GM12878 (cell line): ENCODE results near the gene CREB5. TPM values are rescaled to one million over a fixed set of nuclear protein-coding genes. Genes with fewer than 3 reads are reported as not detected.

ENCODE experiments used
- ATAC-seq: fragments of 200-7000 bp; cut with Tn5 transposase; 3 replicates; pipeline ENCODE4 v1.9.1; 2020; ENCODE audit warnings: mild to moderate bottlenecking, moderate library complexity
- BruUV-seq: library from RNA; stranded (reverse); fragments of 400-500 nt; replicated peaks from 2 replicates; lab custom pipeline; 2021; lab: Mats Ljungman, UMichigan
- CTCF ChIA-PET: fragments of 300-600 bp; sonication (Branson Sonifier 250); formaldehyde crosslinking; extraction: SDS; loops from one replicate; lab custom pipeline; 2021; ENCODE audit warnings: inconsistent platforms; lab: Yijun Ruan, JAX
- POLR2A ChIA-PET: fragments of 350-600 bp; formaldehyde crosslinking; extraction: SDS; loops from one replicate; lab custom pipeline; 2021; ENCODE audit warnings: inconsistent platforms; lab: Charles Lee
- RAD21 ChIA-PET: fragments of 300-600 bp; sonication (Branson Sonifier 250); formaldehyde crosslinking; loops from one replicate; lab custom pipeline; 2023; ENCODE audit warnings: antibody characterized with exemption; ENCODE audit not compliant: unreplicated experiment; lab: Charles Lee
- SMC1A ChIA-PET: fragments of 300-600 bp; sonication (Branson Sonifier 250); formaldehyde crosslinking; loops from one replicate; lab custom pipeline; 2023; ENCODE audit not compliant: unreplicated experiment, uncharacterized antibody; lab: Charles Lee
- DNase-seq: peaks from one replicate; pipeline ENCODE4 v3.0.0-alpha.2; 2011; ENCODE audit warnings: low read depth, low spot score
- FAIRE-seq: peaks from 3 replicates; lab custom pipeline; 2011; peaks lifted over from hg19 to GRCh38; lab: Jason Lieb, UNC
- H2AFZ ChIP-seq: 2 replicates; pipeline ENCODE4 v1.6.0; 2011; ENCODE audit warnings: low read depth, low read length, control low read depth; ENCODE audit not compliant: control insufficient read depth
- H3K27ac ChIP-seq: 2 replicates; pipeline ENCODE4 v1.5.1; 2011; ENCODE audit warnings: control low read depth; ENCODE audit not compliant: control insufficient read depth, insufficient read depth
- H3K27me3 ChIP-seq, 2 experiments: replicated peaks in 1 of 2; 2 replicates each; pipeline versions ENCODE4 v1.6.0 to v1.6.1; 2011; ENCODE audit warnings: low read length in 1 of 2; ENCODE audit not compliant: control insufficient read depth in 2 of 2, insufficient read depth in 2 of 2
- H3K36me3 ChIP-seq, 2 experiments: 2 replicates each; pipeline ENCODE4 v1.5.1; 2011; ENCODE audit warnings: low read length in 1 of 2; ENCODE audit not compliant: control insufficient read depth in 2 of 2, insufficient read depth in 2 of 2
- H3K4me1 ChIP-seq: 2 replicates; pipeline ENCODE4 v1.6.1; 2011; ENCODE audit warnings: mild to moderate bottlenecking, low read length, moderate library complexity, mixed read lengths; ENCODE audit not compliant: control insufficient read depth, insufficient read depth
- H3K4me2 ChIP-seq: 2 replicates; pipeline ENCODE4 v1.6.0; 2011; ENCODE audit warnings: control low read depth; ENCODE audit not compliant: control insufficient read depth, insufficient read depth
- H3K4me3 ChIP-seq: fragments of 200-600 bp; sonication (generic); 2 replicates; pipeline ENCODE4 v1.5.1; 2016
- H3K79me2 ChIP-seq: 2 replicates; pipeline ENCODE4 v1.6.0; 2011; ENCODE audit warnings: low read length; ENCODE audit not compliant: control insufficient read depth, insufficient read depth
- H3K9ac ChIP-seq: 2 replicates; pipeline ENCODE4 v1.8.0; 2011; ENCODE audit warnings: low read length, control low read depth, mixed read lengths; ENCODE audit not compliant: control insufficient read depth, insufficient read depth
- H3K9me3 ChIP-seq: replicated peaks from 3 replicates; pipeline ENCODE4 v1.5.1; 2011; ENCODE audit warnings: mild to moderate bottlenecking, low read length; ENCODE audit not compliant: control insufficient read depth, insufficient read depth
- H4K20me1 ChIP-seq: 2 replicates; pipeline ENCODE4 v1.6.0; 2011; ENCODE audit not compliant: control insufficient read depth, insufficient read depth
- CEBPB ChIP-seq, 2 experiments: fragments of 150-350 bp in 1 of 2; IDR thresholded peaks; 2 replicates each; pipeline ENCODE4 v1.6.1; 2012 to 2014; ENCODE audit warnings: low read depth in 2 of 2, low read length in 2 of 2, borderline replicate concordance in 1 of 2, inconsistent platforms in 1 of 2
- CTCF ChIP-seq, 3 experiments: IDR thresholded peaks in 2 of 3; conservative IDR thresholded peaks in 1 of 3; 2 replicates each; pipeline ENCODE4 v1.5.1; 2011; ENCODE audit warnings: low read depth in 3 of 3, low read length in 3 of 3, mild to moderate bottlenecking in 3 of 3, control low read depth in 2 of 3, moderate library complexity in 2 of 3, inconsistent platforms in 1 of 3, mixed read lengths in 1 of 3; ENCODE audit not compliant: control insufficient read depth in 2 of 3, insufficient read depth in 1 of 3; ENCODE audit errors: extremely low read depth in 1 of 3
- E2F4 ChIP-seq: IDR thresholded peaks from 2 replicates; pipeline ENCODE4 v1.6.1; 2012; ENCODE audit warnings: low read depth, low read length, improper control_type of control experiment
- HDAC6 ChIP-seq: fragments of 200-600 bp; sonication (generic); IDR thresholded peaks from one replicate; pipeline ENCODE4 v1.8.0; 2017; ENCODE audit warnings: antibody characterized with exemption; ENCODE audit not compliant: unreplicated experiment
- IRF3 ChIP-seq: fragments of 450-650 bp; IDR thresholded peaks from 2 replicates; pipeline ENCODE4 v1.6.1; 2014; ENCODE audit warnings: mild to moderate bottlenecking
- NBN ChIP-seq: fragments of 450-650 bp; IDR thresholded peaks from 2 replicates; pipeline ENCODE4 v1.6.1; 2016
- NFIC ChIP-seq: IDR thresholded peaks from 2 replicates; pipeline ENCODE4 v1.6.1; 2012; ENCODE audit warnings: low read depth, mild to moderate bottlenecking, inconsistent platforms, low read length, moderate library complexity
- NRF1 ChIP-seq: conservative IDR thresholded peaks from 2 replicates; pipeline ENCODE4 v1.6.1; 2011; ENCODE audit warnings: mild to moderate bottlenecking, low read depth, low read length, improper control_type of control experiment
- SMAD1 ChIP-seq: fragments of 450-650 bp; IDR thresholded peaks from 2 replicates; pipeline ENCODE4 v1.6.1; 2018; ENCODE audit warnings: mild to moderate bottlenecking, low read depth; ENCODE audit not compliant: partially characterized antibody
- YY1 ChIP-seq: IDR thresholded peaks from 2 replicates; pipeline ENCODE4 v1.6.1; 2011; ENCODE audit warnings: low read depth, mild to moderate bottlenecking, low read length
- ZBTB33 ChIP-seq: fragments of 450-650 bp; IDR thresholded peaks from 2 replicates; pipeline ENCODE4 v1.6.1; 2017; ENCODE audit warnings: mild to moderate bottlenecking
- ZNF24 ChIP-seq: fragments of 450-650 bp; IDR thresholded peaks from 2 replicates; pipeline ENCODE4 v1.6.1; 2017; ENCODE audit warnings: antibody characterized with exemption, mild to moderate bottlenecking
- WGBS: methylation state at CpG from one replicate; pipeline ENCODE4 v1.1.6; 2016; ENCODE audit warnings: low lambda C conversion rate; ENCODE audit not compliant: insufficient replicate concordance, insufficient coverage; ENCODE audit errors: missing lambda C conversion rate; 5-methylcytosine and 5-hydroxymethylcytosine counted together
- in situ Hi-C: fragments of 300-500 bp; cut with MboI; formaldehyde crosslinking; loops from 9 replicates; pipeline ENCODE4 v1.14.3; 2018; ENCODE audit warnings: mixed read lengths
- intact Hi-C: fragments of 100-400 bp; cut with micrococcal nuclease; formaldehyde crosslinking; loops from one replicate; pipeline ENCODE4 v1.14.2; 2022; ENCODE audit not compliant: unreplicated experiment
- polyA plus RNA-seq, 11 experiments: library from polyadenylated mRNA; depleted of rRNA in 4 of 11; unstranded in 6 of 11; stranded (reverse) in 5 of 11; fragments of >200 nt; fragmentation: Nextera tagmentation in 4 of 11; fragmentation: Illumina TruSeq in 1 of 11; extraction: Ambion mirVana in 4 of 11; extraction: Trizol in 1 of 11; gene quantifications; 1 replicate in 1 of 11; 2 replicates in 10 of 11; pipeline versions ENCODE4 v1.2.1 to v1.2.3, GENCODE V29; 2011 to 2016; ENCODE audit warnings: inconsistent platforms in 2 of 11, missing spikeins in 2 of 11, low read depth in 1 of 11
- total RNA-seq, 4 experiments: library from RNA; depleted of rRNA in 3 of 4; stranded (reverse); fragments of >200 nt in 3 of 4; fragmentation: Illumina TruSeq in 1 of 4; extraction: Trizol in 1 of 4; gene quantifications; 2 replicates each; pipeline versions ENCODE4 v1.2.1 to v1.2.3, GENCODE V29; 2013 to 2021

CREB5 gene
- total and polyA plus RNA-seq, 10 of the 15 experiments (the other 5 are each of a cell fraction or from before 2014, with no cell fraction given), result 12.9 to 74.1 (median 53.0) TPM

- no peaks in the 10 kb centered on the region for H4K20me1 ChIP-seq
- no TSS peak for BruUV-seq
- H3K4me3 ChIP-seq, result no peak overlapping the region
- no peak overlapping the region for H3K9ac ChIP-seq
- H3K27me3 ChIP-seq, result no peaks in the 10 kb centered on the region
- DNase-seq, result no peak
- peaks cover 0 to 5% of the 10 kb centered on the region in 2 experiments; a peak in 2 of 4 replicates for H3K36me3 ChIP-seq
- WGBS, result 58% methylated on average over 2 of the region's 2 CpGs
- no peaks in the 10 kb centered on the region for H3K79me2 ChIP-seq
- ATAC-seq, result no peak
- in situ Hi-C loops, result no loop called here
- no peak overlapping the region for H3K4me2 ChIP-seq
- no peak for FAIRE-seq
- H3K27ac ChIP-seq, result no peak overlapping the region
- ChIA-PET SMC1A (interaction anchor here (1.3 to 1.9 kb wide), 3 partner anchors 10 to 12 kb away, joined by 3 to 8 read pairs (median 7); no protein-coding TSS in a partner anchor), CTCF (no interaction called here), POLR2A (interaction anchor here (0.8 to 1.3 kb wide), 3 partner anchors 10 to 17 kb away, joined by 3 to 5 read pairs (median 3); no protein-coding TSS in a partner anchor), RAD21 (no interaction called here)
- H3K9me3 ChIP-seq, result no peaks in the 10 kb centered on the region
- no peak overlapping the region for H2AFZ ChIP-seq
- no peak for TF ChIP-seq NFIC
- no peak for TF ChIP-seq E2F4
- no peak for TF ChIP-seq ZNF24
- no peak for TF ChIP-seq ZBTB33
- TF ChIP-seq NBN, result no peak
- TF ChIP-seq CEBPB (IDR thresholded peaks at IDR 0.05; ENCODE audit: borderline replicate concordance in 1 of 2, low read depth in 2 of 2, low read length in 2 of 2), result no peak
- TF ChIP-seq SMAD1, result no peak
- no peak for TF ChIP-seq HDAC6
- no peak for TF ChIP-seq NRF1
- TF ChIP-seq IRF3, result no peak
- no peak for TF ChIP-seq CTCF (IDR thresholded peaks at IDR 0.05 in 2 of 3, conservative IDR thresholded peaks at IDR 0.05 in 1 of 3; ENCODE audit: control insufficient read depth in 2 of 3, extremely low read depth in 1 of 3, insufficient read depth in 1 of 3, low read depth in 3 of 3, low read length in 3 of 3)
- TF ChIP-seq YY1, result no peak
- intact Hi-C loops, result loop anchor here (5.0 kb wide), 1 partner anchor 211 kb away; no protein-coding TSS in a partner anchor
- H3K4me1 ChIP-seq, result peaks cover 19% of the 10 kb centered on the region
Measured at GRCh38 chr7:28688174-28688573, 275.9 kb downstream of the CREB5 start.
